Femur (tissue), 1 donor: ENCODE data around the gene PGAP3.

Source experiments
- DNase-seq: peaks from one replicate; pipeline ENCODE4 v3.0.0-alpha.2; 2017

PGAP3 gene

GRCh38 chr17:39671651-39672521 lies 16.0 kb downstream of the PGAP3 start:
- DNase-seq = no peak

DNA sequence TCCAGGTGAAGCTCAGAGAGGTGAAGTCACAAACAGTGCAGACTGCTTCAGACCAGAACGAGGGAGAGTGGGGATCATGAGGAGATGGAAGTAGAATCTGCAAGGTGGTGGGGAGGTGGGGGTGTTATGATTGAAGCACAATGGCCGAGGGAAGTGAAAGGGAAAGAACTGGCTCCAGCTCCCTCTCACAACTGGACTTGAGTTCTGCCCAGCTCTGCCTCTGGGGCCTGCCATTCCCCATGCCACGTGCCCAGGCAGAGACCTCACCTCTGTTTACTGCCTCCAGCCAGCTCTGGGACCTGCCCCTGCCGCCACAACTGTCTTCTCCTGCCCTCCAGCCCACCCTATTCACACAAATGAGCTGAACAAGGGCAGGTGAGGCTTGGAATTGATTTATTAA lies 17.1 kb downstream of the PGAP3 start:
- DNase-seq = no peak

DNA sequence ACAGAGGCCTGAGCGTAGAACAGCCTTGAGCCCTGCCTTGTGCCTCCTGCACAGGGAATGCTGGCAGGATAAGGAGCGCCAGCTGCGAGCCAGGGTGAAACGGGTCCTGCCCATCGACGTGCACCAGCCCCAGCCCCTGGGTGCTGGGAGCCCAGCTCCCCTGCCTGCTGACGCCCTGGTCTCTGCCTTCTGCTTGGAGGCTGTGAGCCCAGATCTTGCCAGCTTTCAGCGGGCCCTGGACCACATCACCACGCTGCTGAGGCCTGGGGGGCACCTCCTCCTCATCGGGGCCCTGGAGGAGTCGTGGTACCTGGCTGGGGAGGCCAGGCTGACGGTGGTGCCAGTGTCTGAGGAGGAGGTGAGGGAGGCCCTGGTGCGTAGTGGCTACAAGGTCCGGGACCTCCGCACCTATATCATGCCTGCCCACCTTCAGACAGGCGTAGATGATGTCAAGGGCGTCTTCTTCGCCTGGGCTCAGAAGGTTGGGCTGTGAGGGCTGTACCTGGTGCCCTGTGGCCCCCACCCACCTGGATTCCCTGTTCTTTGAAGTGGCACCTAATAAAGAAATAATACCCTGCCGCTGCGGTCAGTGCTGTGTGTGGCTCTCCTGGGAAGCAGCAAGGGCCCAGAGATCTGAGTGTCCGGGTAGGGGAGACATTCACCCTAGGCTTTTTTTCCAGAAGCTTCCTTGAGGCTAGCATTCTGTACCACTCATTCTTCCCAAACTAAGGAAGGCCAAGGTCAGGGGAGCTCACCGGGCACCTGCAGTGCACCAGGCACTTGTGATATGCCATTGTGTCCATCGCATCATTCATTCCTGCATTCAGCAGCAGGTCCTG lies 17.7 kb downstream of the PGAP3 start:
- DNase-seq = no peak

DNA sequence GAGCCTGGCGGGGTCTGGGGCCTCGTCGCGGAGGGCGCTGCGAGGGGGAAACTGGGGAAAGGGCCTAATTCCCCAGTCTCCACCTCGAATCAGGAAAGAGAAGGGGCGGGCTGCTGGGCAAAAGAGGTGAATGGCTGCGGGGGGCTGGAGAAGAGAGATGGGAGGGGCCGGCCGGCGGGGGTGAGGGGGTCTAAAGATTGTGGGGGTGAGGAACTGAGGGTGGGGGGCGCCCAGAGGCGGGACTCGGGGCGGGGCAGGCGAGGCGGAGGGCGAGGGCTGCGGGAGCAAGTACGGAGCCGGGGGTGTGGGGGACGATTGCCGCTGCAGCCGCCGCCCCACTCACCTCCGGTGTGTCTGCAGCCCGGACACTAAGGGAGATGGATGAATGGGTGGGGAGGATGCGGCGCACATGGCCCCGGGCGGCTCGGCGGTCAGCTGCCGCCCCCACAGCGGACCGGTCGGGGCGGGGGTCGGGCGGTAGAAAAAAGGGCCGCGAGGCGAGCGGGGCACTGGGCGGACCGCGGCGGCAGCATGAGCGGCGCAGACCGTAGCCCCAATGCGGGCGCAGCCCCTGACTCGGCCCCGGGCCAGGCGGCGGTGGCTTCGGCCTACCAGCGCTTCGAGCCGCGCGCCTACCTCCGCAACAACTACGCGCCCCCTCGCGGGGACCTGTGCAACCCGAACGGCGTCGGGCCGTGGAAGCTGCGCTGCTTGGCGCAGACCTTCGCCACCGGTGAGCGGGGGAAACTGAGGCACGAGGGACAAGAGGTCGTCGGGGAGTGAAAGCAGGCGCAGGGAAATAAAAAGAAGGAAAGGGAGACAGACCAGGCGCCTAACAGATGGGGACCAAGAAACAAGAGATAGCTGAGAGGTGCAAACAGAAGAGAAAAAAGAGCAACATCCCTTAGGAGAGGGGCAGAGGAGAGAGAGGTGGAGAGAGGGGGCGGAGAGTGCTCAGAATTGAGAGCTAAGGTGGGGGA lies 19.6 kb downstream of the PGAP3 start, which contains the start of gene PNMT:
Gene PNMT, plus strand, starts transcription at position 509 of the 980 bp plus-strand sequence. Its CDS starts 23 bp downstream, at position 532.
- peak; percentile 79 for DNase-seq

- peak; percentile 55 for DNase-seq
These were observed 20.5 kb downstream of the PGAP3 start for GRCh38 chr17:39667262-39667944.

GRCh38 chr17:39666601-39667261 lies 21.1 kb downstream of the PGAP3 start:
- peak; percentile 50 for DNase-seq

GRCh38 chr17:39666231-39666600 lies 21.6 kb downstream of the PGAP3 start:
- DNase-seq = no peak

DNA sequence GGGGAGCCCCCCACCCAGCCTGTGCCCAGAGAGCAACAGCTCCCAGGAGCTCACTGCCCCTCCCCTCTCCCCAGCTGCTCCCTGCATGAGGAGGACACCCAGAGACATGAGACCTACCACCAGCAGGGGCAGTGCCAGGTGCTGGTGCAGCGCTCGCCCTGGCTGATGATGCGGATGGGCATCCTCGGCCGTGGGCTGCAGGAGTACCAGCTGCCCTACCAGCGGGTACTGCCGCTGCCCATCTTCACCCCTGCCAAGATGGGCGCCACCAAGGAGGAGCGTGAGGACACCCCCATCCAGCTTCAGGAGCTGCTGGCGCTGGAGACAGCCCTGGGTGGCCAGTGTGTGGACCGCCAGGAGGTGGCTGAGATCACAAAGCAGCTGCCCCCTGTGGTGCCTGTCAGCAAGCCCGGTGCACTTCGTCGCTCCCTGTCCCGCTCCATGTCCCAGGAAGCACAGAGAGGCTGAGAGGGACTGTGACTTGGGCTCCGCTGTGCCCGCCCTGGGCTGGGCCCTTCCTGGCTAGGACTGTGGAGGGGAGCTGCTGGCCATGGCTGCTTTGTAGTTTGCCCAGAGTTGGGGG lies 22.1 kb downstream of the PGAP3 start:
- DNase-seq = peak; percentile 51

- DNase-seq = no peak
These were observed 23.0 kb downstream of the PGAP3 start, which contains the start of gene TCAP for GRCh38 chr17:39664581-39665561. TCAP (plus strand) TSS chr17:39665349; CDS start chr17:39665360, 11 bp downstream.

DNA sequence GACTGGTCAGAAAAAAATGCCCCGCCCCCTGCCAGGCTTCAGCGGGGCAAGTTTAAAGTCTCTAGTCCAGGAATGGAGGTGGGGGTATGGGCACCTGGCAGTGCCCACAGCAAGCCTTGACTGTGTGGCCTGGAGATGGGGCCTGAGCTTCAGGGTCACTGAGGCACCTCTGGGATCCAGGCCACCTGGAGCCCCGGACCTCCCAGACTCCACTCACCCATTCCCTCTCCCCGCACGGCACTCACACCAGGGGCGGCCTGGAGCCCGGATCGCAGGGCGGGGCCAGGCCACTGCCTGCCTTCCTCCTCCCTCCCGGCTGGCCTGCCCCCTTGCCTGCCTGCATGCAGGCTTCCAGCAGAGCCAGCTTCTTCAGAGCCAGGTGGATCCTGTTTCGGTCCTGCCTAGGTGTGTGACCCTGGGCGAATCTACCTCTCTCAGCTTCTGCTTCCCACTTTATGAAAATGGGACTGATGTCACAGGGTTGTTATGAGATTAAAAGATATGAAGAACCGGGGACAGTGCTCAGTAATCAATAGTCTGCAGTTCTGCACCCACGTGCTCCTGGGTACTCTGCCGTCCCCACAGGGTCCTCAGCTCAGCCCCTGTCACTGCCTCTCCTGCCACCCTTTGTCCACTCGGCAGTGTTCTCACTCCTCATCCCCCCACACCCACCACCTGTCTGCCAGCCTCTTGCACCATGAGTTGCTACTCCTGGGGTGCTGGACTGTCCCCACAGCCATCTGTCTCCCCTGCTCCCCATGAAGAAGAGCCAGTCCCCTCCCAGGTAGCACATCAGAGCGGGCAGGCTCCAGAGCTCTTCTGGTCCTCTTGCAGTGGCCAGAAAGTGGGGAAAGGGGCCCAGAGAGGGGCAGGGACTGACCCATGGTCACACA lies 23.9 kb downstream of the PGAP3 start:
- DNase-seq = no peak

DNA sequence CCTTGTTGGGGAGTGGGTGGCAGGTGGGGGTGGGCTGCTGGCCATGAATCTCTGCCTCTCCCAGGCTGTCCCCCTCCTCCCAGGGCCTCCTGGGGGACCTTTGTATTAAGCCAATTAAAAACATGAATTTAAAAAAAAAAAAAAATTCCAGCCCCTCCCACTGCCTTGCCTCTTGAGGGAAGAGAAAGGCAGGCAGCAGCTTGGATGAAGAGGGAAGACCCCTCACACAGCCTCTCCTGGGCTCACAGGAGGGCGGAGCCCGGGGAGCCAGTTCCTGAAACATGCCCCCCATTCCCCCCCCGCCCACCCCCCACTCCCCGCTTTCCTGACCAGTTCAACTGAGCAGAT lies 24.5 kb downstream of the PGAP3 start:
- no peak for DNase-seq

- DNase-seq = no peak
These were observed 25.1 kb downstream of the PGAP3 start for GRCh38 chr17:39662551-39663339.

DNA sequence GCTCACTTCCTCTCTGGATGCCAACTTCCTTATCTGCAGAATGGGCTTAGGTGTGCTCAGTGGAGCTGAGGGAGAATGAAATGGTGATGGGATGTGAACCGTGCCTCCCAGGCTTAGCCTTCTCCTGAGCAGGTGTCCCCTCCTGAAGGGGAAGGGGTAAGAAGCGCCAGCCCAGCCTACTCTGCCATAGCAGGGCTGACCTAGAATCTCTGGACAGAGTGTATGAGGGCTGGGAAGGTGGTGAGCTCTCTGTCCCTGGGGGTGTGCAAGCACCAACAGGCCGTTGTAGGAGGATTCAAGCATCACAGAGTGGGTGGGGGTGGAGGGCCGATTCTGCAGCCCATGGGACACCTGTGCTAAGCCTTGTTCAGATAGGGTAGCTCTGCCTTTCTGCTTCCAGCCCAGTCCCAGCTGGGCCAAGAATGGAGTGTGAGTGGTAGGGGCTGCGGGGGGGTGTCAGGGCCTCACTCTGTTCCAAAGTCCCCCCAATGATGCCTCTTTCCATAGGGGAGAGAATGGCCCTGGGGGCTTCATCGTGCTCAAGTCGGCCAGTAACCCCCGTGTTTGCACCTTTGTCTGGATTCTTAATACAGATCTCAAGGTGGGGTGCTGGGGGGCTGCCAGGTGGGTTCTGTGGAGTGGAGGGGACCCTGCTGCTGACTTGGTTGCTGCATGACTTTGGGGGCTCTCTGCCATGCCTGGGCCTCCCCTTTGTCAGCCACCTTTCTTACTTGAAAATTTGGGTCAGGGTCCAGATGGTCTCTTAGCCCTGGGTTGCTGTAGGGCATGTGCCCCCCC lies 25.9 kb downstream of the PGAP3 start:
- no peak for DNase-seq

DNA sequence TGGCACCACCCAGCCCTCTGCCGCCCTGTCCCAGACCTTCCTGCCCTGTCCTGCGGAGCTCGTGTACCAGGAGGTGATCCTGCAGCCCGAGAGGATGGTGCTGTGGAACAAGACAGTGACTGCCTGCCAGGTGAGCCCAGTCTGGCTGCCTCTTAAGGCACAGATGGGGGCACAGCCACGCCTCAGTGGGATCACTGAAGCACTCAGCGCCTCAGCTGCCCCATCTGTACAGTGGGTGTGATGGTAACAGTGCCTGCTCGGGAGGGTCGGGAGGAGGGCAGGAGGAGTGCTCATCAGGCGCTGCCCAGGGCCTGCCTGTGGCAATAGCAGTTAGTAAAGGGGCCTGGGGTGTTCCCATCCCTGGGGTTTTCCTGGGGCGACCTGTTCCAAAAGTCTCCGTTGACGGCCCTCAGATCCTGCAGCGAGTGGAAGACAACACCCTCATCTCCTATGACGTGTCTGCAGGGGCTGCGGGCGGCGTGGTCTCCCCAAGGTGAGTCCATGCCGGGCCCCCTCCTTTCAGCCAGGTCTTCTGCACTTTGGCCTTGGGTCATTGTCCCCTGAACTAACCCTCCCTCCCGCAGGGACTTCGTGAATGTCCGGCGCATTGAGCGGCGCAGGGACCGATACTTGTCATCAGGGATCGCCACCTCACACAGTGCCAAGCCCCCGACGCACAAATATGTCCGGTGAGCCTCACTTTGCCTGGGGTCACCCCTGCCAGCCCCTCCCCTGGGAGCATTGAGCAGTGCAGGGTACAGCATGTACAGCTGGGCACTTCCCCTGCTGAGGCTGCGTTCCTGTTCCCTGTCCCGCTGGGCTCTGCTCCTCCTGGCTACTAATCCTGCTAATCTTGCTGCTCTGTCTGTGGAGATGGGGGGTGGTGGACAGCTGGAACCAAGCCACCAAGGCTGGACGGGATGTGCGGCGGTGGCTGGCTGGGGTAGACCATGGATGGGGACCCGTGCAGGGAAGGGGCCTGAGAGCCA lies 27.2 kb downstream of the PGAP3 start:
- DNase-seq = no peak

- DNase-seq = no peak
These were observed 27.9 kb downstream of the PGAP3 start for GRCh38 chr17:39660011-39660360.
